Central memory CD8-positive, alpha-beta T cell (primary cell): Measurements from ENCODE around the gene SIPA1L2.

Source experiments
- ATAC-seq: fragments of 150-1000 bp; cut with Tn5 transposase; replicated peaks from 2 replicates; pipeline ENCODE4 v1.10.0; 2022; ENCODE audit warnings: mild to moderate bottlenecking, moderate FRiP score, moderate number of reproducible peaks; ENCODE audit not compliant: poor library complexity, severe bottlenecking; ENCODE audit errors: extremely low read depth
- DNase-seq, 2 donors: peaks; one replicate each; pipeline ENCODE4 v3.0.0; 2021; ENCODE audit warnings: low spot score in 2 of 2
- H3K27ac Mint-ChIP-seq: one replicate; pipeline ENCODE4 v1.8.0; 2022; ENCODE audit warnings: low read depth, mild to moderate bottlenecking, moderate library complexity, mixed read lengths
- H3K27me3 Mint-ChIP-seq: one replicate; pipeline ENCODE4 v1.8.0; 2022; ENCODE audit warnings: mixed read lengths
- H3K36me3 Mint-ChIP-seq: one replicate; pipeline ENCODE4 v1.8.0; 2022; ENCODE audit warnings: mild to moderate bottlenecking, moderate library complexity, mixed read lengths; ENCODE audit not compliant: insufficient read depth
- H3K4me1 Mint-ChIP-seq: one replicate; pipeline ENCODE4 v1.8.0; 2022; ENCODE audit warnings: mixed read lengths
- H3K4me3 Mint-ChIP-seq: one replicate; pipeline ENCODE4 v1.8.0; 2022; ENCODE audit warnings: mild to moderate bottlenecking, moderate library complexity, mixed read lengths
- H3K9me3 Mint-ChIP-seq: one replicate; pipeline ENCODE4 v1.8.0; 2022; ENCODE audit warnings: mixed read lengths

The SIPA1L2 gene

GRCh38 chr1:232658386-232658785 lies 28.5 kb upstream of the SIPA1L2 start:
- no peak for DNase-seq
- H3K4me1 Mint-ChIP-seq, result peaks cover 6% of the 10 kb centered on the region
- H3K27ac Mint-ChIP-seq, result no peak overlapping the region
- ATAC-seq, result no peak
- H3K4me3 Mint-ChIP-seq, result no peak overlapping the region
- peaks cover 50% of the 10 kb centered on the region for H3K27me3 Mint-ChIP-seq
- no peaks in the 10 kb centered on the region for H3K9me3 Mint-ChIP-seq
- H3K36me3 Mint-ChIP-seq, result no peaks in the 10 kb centered on the region

DNA sequence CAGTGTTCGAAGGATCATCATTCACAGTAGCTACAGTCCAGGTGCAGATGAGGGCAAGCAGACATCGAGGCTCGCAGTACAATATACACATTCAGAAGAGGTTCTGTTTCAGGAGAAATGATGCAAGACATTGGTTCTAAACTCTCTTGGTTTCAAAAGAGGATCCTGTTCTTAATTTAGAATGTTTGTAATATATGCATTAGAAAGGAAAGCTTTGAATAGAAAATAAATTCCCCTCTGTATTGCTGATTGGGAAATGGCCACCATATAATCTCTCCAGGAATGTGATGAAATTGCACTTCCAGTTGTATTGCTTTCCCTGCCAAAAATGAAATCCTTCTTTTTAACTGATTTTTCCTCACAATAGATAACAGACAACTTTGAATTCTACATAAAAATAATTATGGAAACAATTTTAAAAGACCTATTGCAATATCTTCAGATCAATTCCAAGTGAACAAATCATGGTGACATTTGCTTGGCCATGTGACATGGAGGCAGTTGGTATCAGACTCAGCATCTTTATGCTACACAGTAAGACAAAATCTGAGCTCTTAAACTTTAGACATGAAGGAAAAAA lies 27.6 kb upstream of the SIPA1L2 start:
- Mint-ChIP-seq H3K27ac (no peak overlapping the region), H3K9me3 (no peaks in the 10 kb centered on the region), H3K4me1 (peaks cover 6% of the 10 kb centered on the region), H3K27me3 (peaks cover 51% of the 10 kb centered on the region), H3K4me3 (no peak overlapping the region), H3K36me3 (no peaks in the 10 kb centered on the region)
- DNase-seq (no peak), ATAC-seq (no peak)

- Mint-ChIP-seq H3K27me3 (peaks cover 34% of the 10 kb centered on the region), H3K4me3 (no peak overlapping the region), H3K4me1 (peaks cover 6% of the 10 kb centered on the region), H3K9me3 (no peaks in the 10 kb centered on the region), H3K36me3 (no peaks in the 10 kb centered on the region), H3K27ac (no peak overlapping the region)
- DNase-seq, result no peak
- no peak for ATAC-seq
Measured at GRCh38 chr1:232655746-232656085, 25.8 kb upstream of the SIPA1L2 start.

DNA sequence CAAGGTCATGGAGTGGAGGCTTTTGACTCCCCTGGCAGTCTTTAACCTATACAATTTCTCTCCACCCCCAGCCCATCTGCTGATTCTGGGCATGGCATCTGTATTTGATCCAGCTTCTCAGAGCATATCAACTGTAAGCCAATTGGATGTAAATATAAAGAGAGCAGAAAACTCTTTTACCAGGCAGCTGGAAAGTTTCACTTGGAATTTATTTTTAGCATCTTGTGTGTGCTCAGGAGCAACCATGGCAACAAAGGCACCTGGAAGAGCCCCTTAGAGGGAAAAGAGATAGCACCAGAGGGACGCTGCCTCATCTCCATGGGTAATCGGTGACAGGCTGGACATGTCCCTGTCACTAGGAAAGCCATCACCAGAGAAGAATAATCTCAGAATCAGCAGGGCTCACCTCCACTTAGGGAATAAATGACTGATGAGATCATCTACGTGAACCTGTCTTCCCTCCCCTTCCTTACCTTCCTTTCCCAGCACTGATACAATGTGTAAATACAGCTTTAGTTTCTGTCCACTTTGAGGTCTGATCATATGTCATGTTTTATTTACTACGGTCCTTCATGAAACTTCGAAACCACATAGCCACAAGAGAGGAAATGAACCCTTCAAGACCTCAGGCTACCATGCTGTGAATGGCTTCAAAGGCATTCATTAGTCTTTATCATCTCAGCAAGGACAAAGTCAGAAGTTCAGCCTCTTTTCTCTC lies 25.3 kb upstream of the SIPA1L2 start:
- DNase-seq, result no peak
- H3K9me3 Mint-ChIP-seq, result no peaks in the 10 kb centered on the region

GRCh38 chr1:232653789-232654188 lies 23.9 kb upstream of the SIPA1L2 start:
- peaks cover 6% of the 10 kb centered on the region for H3K4me1 Mint-ChIP-seq
- H3K4me3 Mint-ChIP-seq, result no peak overlapping the region
- H3K9me3 Mint-ChIP-seq, result no peaks in the 10 kb centered on the region
- H3K36me3 Mint-ChIP-seq, result no peaks in the 10 kb centered on the region
- no peak overlapping the region for H3K27ac Mint-ChIP-seq
- peaks cover 21% of the 10 kb centered on the region for H3K27me3 Mint-ChIP-seq
- no peak for ATAC-seq
- no peak for DNase-seq

More for the DNA sequence above, 25.3 kb upstream of the SIPA1L2 start:
- no peaks in the 10 kb centered on the region for H3K36me3 Mint-ChIP-seq
- H3K4me3 Mint-ChIP-seq, result no peak overlapping the region
- peaks cover 6% of the 10 kb centered on the region for H3K4me1 Mint-ChIP-seq
- H3K27ac Mint-ChIP-seq, result no peak overlapping the region
- peaks cover 34% of the 10 kb centered on the region for H3K27me3 Mint-ChIP-seq
- no peak for ATAC-seq

DNA sequence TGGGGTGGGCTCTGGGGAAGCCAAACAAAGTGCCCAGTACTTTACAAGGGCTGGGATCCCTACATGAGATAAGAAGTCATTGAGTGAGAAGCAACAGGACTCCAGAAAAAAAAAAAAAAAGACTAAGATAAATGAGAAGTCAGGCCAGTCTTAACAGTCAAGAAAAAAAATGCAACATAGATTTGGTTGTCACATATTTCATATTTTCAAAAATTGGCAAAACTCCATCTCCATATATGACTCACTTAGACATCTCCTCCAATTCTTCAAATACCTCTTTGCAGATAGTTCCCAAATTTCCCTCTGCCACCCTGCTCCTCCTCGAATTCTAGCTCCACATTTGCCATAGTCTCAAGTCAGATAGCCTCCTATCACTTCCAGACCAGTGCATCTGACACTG lies 20.9 kb upstream of the SIPA1L2 start:
- Mint-ChIP-seq H3K27ac (no peak overlapping the region), H3K9me3 (no peaks in the 10 kb centered on the region), H3K27me3 (peaks cover 10% of the 10 kb centered on the region), H3K4me3 (no peak overlapping the region), H3K36me3 (no peaks in the 10 kb centered on the region), H3K4me1 (peaks cover 16% of the 10 kb centered on the region)
- no peak for ATAC-seq
- no peak for DNase-seq

DNA sequence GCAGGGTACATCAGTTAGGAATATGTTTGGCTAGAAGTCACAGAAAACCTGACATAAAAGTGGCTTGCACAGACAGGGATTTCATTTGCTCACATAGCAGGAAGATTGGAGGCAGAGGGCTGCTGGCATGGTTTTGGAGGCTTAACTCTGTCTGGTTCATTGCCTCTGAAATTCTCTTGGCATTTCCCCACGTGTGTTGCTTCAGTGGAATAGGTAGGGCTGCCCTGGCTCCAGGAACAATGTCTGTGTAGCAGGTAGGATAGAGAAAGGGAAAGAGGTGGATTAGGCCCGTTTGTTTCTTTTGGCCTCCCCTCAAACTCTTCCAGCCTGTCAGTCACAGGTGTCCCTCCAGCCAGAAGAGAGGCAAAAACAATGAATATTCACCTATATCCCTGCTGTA lies 20.5 kb upstream of the SIPA1L2 start:
- Mint-ChIP-seq H3K9me3 (no peaks in the 10 kb centered on the region), H3K27me3 (peaks cover 10% of the 10 kb centered on the region), H3K4me1 (peaks cover 14% of the 10 kb centered on the region), H3K27ac (no peak overlapping the region), H3K36me3 (no peaks in the 10 kb centered on the region), H3K4me3 (no peak overlapping the region)
- DNase-seq (no peak), ATAC-seq (no peak)

DNA sequence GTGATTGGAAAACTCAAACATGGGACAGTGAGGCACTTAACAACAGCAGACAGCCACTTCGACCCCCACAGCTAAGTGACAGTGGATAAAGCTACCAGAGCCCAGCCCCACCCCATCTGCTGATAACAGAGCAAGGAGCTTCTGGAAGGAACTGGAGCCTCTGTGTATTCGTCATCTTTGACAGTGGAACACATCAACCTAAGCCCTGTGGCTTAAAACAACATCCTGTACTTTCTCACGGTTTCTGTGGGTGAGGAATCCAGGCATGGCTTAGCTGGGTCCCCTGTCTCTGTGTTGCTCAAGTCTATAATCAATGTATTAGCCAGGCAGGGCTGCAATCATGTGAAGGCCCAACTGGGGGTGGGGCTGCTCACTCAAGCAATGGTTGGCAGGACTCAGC lies 18.4 kb upstream of the SIPA1L2 start:
- peak; percentile 95 for ATAC-seq
- H3K4me3 Mint-ChIP-seq, result no peak overlapping the region
- DNase-seq, result no peak
- no peaks in the 10 kb centered on the region for H3K9me3 Mint-ChIP-seq
- no peak overlapping the region for H3K27ac Mint-ChIP-seq
- peaks cover 3% of the 10 kb centered on the region for H3K27me3 Mint-ChIP-seq
- H3K36me3 Mint-ChIP-seq, result no peaks in the 10 kb centered on the region
- peaks cover 10% of the 10 kb centered on the region for H3K4me1 Mint-ChIP-seq

DNA sequence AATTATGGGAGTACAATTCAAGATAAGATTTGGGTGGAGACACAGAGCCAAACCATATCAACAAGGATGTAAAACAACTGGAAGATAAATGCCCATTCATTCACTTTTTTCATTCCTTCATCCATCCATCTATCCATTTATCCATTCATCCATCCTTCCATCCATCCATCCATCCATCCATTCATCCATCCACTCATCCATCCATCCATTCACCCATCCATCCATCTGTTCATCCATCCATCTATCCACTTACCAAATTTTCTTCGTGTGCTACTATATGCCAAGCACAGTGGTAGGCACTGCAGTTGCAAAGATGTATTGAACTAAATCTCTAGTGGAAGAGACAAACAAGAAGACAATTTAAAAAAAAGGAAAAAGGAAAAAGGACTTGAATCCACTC lies 14.3 kb upstream of the SIPA1L2 start:
- Mint-ChIP-seq H3K36me3 (no peaks in the 10 kb centered on the region), H3K4me3 (no peak overlapping the region), H3K9me3 (no peaks in the 10 kb centered on the region), H3K27me3 (peaks cover 7% of the 10 kb centered on the region), H3K4me1 (peaks cover 10% of the 10 kb centered on the region), H3K27ac (no peak overlapping the region)
- no peak for ATAC-seq
- DNase-seq, result no peak

GRCh38 chr1:232643251-232643650 lies 13.3 kb upstream of the SIPA1L2 start:
- Mint-ChIP-seq H3K27me3 (peaks cover 7% of the 10 kb centered on the region), H3K4me3 (no peak overlapping the region), H3K9me3 (no peaks in the 10 kb centered on the region), H3K27ac (no peak overlapping the region), H3K36me3 (no peaks in the 10 kb centered on the region), H3K4me1 (peaks cover 4% of the 10 kb centered on the region)
- no peak for ATAC-seq
- DNase-seq, result no peak

GRCh38 chr1:232641507-232641906 lies 11.6 kb upstream of the SIPA1L2 start:
- Mint-ChIP-seq H3K36me3 (no peaks in the 10 kb centered on the region), H3K27ac (no peak overlapping the region)

DNA sequence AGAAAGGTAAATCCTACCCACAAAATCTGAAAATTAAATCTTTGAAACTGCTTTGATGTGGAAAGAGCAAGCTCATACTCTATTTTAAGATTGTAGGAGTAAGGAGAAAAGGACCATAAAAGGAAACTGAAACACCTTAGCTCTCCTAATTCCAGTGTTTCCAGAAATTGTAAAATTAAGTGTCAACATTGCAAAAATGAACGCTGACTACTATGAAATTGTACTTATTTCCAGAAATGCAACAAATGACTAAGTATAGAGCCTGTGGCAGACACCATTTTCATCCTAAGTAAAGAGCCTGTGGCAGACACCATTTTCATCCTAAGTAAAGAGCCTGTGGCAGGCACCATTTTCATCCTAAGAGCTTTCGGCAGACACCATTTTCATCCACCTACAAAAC lies 6.9 kb upstream of the SIPA1L2 start:
- H3K4me1 Mint-ChIP-seq, result no peaks in the 10 kb centered on the region
- no peak for ATAC-seq
- no peaks in the 10 kb centered on the region for H3K9me3 Mint-ChIP-seq
- H3K36me3 Mint-ChIP-seq, result no peaks in the 10 kb centered on the region
- H3K4me3 Mint-ChIP-seq, result no peak overlapping the region
- no peak overlapping the region for H3K27ac Mint-ChIP-seq
- DNase-seq, result no peak
- peaks cover 28% of the 10 kb centered on the region for H3K27me3 Mint-ChIP-seq

More at GRCh38 chr1:232641507-232641906, 11.6 kb upstream of the SIPA1L2 start:
- Mint-ChIP-seq H3K27me3 (peaks cover 7% of the 10 kb centered on the region), H3K9me3 (no peaks in the 10 kb centered on the region), H3K4me1 (no peaks in the 10 kb centered on the region), H3K4me3 (no peak overlapping the region)
- ATAC-seq, result no peak
- no peak for DNase-seq

- Mint-ChIP-seq H3K4me1 (peaks cover 3% of the 10 kb centered on the region), H3K4me3 (no peak overlapping the region), H3K27me3 (peaks cover 27% of the 10 kb centered on the region), H3K36me3 (no peaks in the 10 kb centered on the region), H3K9me3 (no peaks in the 10 kb centered on the region), H3K27ac (no peak overlapping the region)
- DNase-seq (no peak), ATAC-seq (peak; percentile 46)
Measured at GRCh38 chr1:232635778-232636356, 5.9 kb upstream of the SIPA1L2 start.
